ENCODE data around the gene CYP27C1.
"Not testable (repeated sequence)": the region's sequence is repeated elsewhere in the genome, so short reads cannot be mapped to it uniquely, and the experiment has no call there.

The CYP27C1 gene

GRCh38 chr2:127224135-127224534, 4.0 kb upstream of the CYP27C1 start:
- DNase-seq = not testable (repeated sequence)

- no peak for DNase-seq
Measured at GRCh38 chr2:127220768-127221527, 849 bp upstream of the CYP27C1 start.

DNA sequence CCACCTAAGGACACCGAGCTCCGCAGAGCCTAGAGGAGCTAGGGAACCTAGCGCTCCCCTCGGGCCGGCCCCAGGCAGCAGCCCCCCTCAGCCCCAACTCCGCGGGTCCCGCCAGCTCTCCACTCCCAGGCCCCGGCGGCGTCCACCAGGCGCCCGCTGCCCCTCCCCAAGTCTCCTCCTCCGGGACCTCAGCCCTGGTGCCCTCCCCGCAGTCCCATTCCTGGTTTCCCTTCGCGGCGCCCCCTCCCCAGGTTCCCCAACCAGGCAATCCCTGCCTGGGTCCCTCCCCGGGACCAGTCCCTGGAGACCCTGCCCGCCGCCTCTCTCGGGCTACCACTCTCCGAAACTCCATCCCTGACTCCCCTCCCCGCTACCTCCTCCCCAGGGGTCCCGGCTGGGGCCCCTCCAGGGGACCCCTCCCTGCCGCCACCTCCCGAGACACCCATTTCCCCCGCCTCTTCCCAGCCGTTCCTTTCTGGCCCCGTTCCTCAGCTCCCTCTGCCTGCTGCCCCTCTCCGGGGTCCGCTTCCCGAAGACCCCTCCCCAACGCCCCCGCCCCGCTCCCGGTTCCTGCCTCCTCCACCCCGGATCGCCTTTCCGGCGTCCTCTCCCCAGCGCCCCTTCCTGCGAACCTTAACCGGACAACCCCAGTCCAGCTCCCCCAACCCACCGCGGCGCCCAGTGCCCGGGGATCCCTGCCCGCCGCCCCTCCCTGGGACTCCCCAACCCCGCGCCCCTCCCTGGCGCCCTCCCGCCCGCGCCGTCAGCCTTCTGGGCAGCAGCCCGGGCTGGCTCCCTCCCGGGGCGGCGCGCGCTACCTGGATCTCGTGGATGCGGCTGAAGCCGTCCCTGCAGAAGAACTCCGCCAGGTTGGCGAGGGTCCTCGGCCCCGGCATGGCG, 678 bp downstream of the CYP27C1 start:
- DNase-seq = peak; percentile 68

DNA sequence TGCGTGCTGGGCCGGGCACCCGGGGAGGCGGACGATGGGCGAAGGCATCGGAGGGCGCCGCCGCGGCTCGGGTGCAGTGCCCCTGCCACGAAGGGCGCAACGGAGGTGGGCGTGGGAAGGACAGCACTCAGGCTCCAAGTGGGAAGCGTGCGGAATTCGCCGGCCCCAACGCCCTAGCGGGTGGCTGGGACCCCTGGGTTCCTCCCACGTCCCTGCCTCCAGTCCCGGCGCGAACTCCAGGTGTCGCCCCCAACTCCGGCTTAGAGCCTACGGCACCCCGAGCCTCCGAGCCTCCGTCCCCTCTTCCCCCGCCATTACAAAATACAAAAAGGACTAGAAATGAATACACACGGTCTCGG, 1.3 kb downstream of the CYP27C1 start:
- DNase-seq = no peak

DNA sequence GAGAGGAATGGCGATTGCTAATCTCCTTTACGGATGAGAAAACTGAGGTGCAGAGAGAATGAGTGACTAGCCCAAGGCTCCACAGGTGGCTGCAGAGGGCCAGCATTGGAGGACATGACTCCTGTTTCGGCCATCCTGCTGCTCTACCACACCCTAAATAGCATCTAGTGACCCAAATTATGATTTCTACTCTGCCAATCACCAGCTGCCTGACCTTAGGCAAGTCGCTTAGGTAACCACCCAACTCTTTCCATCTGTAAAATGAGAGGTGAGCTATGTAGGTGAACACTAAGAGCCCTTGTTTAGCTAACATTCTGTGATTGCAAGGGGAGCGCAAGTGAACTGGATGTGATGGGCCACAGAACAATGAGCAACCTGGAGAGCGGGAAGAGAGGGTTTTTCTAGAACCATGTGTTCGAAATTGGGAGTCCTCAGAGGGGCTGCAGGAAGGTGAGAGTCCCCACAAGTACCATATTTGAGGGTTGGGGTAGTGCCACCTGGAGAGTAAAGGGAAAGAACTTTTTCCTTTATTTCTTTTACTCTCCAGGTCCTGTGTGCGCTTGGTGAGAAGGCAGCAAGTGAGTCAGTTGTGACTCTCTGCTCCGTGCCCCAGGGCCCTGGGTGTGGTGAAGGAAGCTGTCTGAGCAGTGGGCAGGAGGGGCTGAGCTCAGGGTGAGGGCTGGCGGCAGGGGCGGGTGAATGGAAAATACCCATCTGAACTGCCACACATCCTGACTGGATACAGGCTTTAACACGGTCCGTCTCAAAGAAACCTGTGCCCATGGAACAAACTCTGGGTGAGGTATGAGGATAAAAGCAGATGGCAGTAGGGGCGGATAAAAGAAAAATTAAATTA, 2.4 kb downstream of the CYP27C1 start:
- peak; percentile 52 for DNase-seq

- no peak for DNase-seq
Measured at GRCh38 chr2:127216593-127216992, 3.5 kb downstream of the CYP27C1 start.

- no peak for DNase-seq
Measured at GRCh38 chr2:127216095-127216494, 4.0 kb downstream of the CYP27C1 start.

- DNase-seq = not testable (repeated sequence)
Measured at GRCh38 chr2:127214201-127214600, 5.9 kb downstream of the CYP27C1 start.

DNA sequence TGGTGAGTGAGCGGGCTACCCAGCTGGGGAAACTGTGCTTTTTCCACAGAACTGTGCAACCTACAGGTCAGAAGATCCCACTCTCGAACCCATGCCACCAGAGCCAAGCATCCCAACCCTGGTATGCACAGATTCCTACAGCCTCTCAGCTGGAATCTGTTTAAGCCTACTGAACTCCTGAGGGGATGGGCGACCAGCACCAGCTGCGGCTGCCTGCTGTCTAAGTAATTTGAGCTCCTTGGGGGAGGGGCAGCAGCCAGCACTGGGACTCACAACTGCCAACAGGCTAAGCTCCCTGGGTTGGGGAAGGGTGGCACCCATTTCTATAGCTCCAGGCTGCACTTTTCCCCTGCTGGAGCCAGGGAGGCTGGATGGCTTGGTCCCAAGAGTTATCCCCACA, 11.8 kb downstream of the CYP27C1 start:
- peak; percentile 66 for DNase-seq

DNA sequence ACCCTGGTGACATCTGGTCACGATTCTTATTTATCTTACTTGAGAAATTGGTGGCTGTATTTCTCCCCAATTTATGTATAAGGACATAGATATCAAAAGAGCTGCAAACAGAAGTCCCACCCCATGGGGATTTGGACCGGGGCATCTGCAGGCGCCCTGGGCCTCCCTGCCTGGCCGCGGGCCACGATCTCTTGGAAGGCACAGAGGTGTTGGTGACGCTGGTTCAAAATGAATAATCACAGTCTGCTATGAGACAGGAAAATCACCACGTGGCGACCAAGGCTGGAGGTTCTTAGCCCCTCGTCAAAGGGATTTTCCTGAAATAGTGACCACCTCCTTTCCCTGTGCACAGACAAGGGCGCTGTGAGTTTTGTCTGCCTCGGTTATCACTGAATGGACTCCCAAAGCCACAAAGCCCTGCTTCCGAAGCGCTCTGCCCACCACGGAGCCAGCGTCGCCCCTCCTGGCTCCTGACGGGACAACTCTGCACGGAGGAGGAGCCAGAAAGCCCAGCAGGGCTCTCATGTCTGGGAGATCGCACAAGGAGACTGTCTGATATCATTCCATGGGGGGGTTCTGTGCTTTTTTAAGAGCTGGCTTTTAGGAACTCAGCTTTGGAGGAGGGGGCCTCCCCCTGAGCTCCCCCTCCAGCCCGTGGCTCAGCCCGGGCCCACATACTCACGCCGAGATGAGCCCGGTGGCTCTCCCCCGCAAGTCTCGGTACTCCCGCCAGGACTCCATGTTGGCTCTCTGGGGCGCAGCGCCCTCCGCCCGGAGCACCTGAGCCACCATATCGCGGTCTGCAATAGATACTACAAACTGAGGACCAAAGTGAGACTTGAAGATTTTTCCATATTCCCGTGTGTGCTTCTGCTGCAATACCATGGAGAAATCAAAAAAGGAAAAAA, 14.6 kb downstream of the CYP27C1 start:
- no peak for DNase-seq

DNA sequence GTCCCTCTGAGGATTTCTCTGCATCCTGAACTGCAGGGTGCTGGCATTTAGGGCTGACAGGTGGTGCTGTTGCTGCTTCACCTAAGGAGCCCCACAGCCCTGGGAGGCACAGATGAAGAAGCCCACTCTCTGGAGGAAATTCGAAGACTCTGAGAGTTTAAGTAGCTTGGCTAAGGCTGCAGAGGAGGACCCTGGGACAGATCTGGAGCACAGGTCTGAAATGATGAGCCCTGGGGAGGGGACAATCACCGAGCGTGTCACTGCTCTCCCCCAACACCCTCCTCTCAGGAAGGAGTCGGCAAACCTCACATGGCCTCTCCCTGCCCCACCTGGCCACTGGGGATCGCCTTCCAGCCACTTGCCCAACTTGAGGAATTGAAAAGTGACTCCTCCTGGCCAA, 18.6 kb downstream of the CYP27C1 start:
- no peak for DNase-seq

GRCh38 chr2:127200962-127201361, 19.1 kb downstream of the CYP27C1 start:
- no peak for DNase-seq

- DNase-seq = no peak
Measured at GRCh38 chr2:127199223-127199622, 20.9 kb downstream of the CYP27C1 start.

DNA sequence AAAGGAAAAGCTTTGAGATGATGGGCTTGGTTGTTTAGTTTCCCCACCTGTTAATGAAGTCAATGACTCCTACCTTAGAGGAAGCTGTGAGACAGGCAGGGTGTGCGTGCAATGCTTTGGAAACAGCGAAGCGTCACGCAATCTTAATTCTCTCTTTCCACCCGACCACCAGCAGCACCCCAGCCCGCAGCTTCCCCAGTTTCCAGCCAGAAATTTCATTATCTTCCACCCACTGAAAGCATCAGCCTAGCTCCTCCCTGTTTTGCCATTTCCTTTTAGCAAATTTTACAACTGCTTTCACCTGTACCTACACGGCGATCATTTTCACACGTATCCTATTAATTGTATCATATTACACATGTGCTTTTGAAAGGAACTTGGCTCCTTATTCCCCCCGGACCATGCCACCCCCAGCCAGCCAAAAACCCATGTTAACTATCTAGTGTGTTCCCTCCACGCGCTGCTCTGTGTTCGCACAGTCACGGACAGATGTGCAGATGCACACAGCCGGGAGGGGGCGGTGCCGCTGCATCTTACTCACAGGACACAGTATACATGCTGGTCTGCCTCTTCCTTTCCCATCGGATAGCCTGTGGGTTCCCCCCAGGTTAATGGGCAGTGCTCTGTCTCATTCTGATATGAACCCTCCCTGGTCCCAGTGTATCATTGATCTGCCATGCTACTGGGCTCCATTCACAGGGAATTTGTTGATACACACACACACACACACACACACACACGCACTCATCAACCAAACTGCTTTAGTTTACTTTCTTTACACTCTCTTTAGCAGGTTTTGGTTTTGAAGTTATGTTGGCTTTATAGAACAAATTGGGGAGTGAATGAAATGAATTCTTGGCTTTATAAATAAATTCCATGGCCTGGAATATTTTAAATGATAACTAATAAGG, 22.4 kb downstream of the CYP27C1 start:
- peak; percentile 56 for DNase-seq

- no peak for DNase-seq
Measured at GRCh38 chr2:127196998-127197397, 23.1 kb downstream of the CYP27C1 start.

DNA sequence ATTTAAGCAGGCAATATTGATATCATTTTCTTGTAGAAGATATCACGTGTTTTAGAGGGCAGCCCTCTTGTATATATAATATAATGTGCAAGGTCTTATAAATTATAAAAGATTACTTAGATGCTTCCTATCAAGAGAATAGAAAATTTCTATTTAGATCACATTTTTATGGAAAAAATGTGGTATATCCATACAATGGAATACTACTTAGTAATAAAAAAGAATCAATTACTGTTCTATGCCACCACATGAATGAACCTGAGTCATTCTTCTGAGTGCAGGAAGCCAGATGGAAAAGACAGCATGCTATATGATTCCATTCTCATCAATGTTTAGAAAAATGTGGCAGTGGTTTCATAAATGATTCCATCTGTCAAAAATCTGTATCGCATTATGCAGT, 23.6 kb downstream of the CYP27C1 start:
- no peak for DNase-seq

DNA sequence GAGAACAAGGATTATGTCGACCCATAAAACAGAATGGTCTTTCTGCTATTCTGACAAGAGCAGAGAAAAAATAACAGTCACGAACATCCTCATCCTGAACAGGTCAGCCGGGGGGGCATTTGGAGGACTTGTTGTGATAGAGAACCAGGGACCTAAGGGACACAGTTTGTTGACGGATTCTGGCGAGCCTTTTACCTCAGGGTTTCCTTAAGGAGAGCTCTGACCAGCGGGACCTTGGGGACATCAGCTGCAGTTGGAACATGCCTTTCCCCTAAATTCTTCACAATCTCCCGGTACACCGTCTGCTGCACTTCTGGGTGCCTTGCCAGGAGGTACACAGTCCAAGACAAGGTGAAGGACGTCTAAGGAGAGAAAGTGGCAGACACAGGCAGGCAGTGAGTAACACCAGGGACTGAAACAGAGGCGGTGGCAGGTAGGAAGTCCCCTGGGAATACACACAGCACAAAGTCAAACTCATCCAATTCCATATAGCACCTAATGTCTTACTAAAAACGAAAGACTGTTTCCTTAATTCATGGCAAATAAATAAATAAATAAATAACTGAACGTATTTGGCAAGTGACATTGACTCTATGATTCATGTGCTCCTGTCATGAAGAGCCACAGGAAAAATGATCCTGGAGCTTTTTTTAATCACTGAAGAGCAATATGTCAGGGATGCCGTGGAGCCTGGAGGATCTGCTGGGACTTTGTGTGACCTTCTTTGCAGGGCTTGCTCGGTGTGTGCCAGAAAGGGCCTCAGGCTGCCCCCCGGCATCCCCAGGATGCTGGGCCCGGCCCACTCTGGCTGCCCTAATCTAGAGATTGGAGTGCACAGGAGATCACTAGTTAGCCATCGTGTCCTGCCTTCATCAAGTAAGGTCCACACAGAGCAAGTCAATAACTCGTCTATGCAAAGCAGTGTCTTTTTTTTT, 24.7 kb downstream of the CYP27C1 start:
- no peak for DNase-seq

- DNase-seq = no peak
Measured at GRCh38 chr2:127194447-127194846, 25.7 kb downstream of the CYP27C1 start.

GRCh38 chr2:127193967-127194280, 26.2 kb downstream of the CYP27C1 start:
- no peak for DNase-seq

Measured in left hindlimb (tissue), 1 donor.